Stimulated activated CD8-positive, alpha-beta memory T cell treated with anti-CD3 and anti-CD28 coated beads, Interleukin-12 subunit alpha, Interleukin-12 subunit beta, amount 100 ng/mL, for 24 hours (primary cell): ENCODE results near the gene KPRP.

Experiments
- DNase-seq: peaks from one replicate; pipeline ENCODE4 v3.0.0-alpha.2; 2020; ENCODE audit errors: extremely low read depth

The KPRP gene

GRCh38 chr1:152757747-152758146 is at the start of gene KPRP:
Gene KPRP, plus strand, starts transcription at chr1:152758025. Its CDS starts 1,564 bp downstream, at chr1:152759589.
- DNase-seq = no peak

- no peak for DNase-seq
These were observed 39.6 kb upstream of the KPRP start for GRCh38 chr1:152718238-152718637.

- no peak for DNase-seq
These were observed 32.6 kb upstream of the KPRP start for GRCh38 chr1:152725261-152725660.

- no peak for DNase-seq
These were observed 28.8 kb upstream of the KPRP start for GRCh38 chr1:152728986-152729385.

GRCh38 chr1:152735648-152736047 is 22.2 kb upstream of the KPRP start:
- no peak for DNase-seq

- no peak for DNase-seq
These were observed 19.8 kb upstream of the KPRP start for GRCh38 chr1:152737997-152738396.

GRCh38 chr1:152739841-152740240 is 18.0 kb upstream of the KPRP start:
- no peak for DNase-seq

- DNase-seq = no peak
These were observed 16.2 kb upstream of the KPRP start for GRCh38 chr1:152741656-152742055.

- no peak for DNase-seq
These were observed 14.3 kb upstream of the KPRP start for GRCh38 chr1:152743371-152744145.

- DNase-seq = no peak
These were observed 12.5 kb upstream of the KPRP start for GRCh38 chr1:152745289-152745704.

- no peak for DNase-seq
These were observed 11.9 kb upstream of the KPRP start for GRCh38 chr1:152745765-152746444.

GRCh38 chr1:152747831-152748230 is 10.0 kb upstream of the KPRP start:
- no peak for DNase-seq

GRCh38 chr1:152752225-152752624 is 5.6 kb upstream of the KPRP start:
- DNase-seq = no peak

- DNase-seq = no peak
These were observed 4.2 kb upstream of the KPRP start for GRCh38 chr1:152753586-152753985.

GRCh38 chr1:152756872-152757271 is 953 bp upstream of the KPRP start:
- DNase-seq = no peak

- no peak for DNase-seq
These were observed 811 bp downstream of the KPRP start for GRCh38 chr1:152758636-152759035.

- no peak for DNase-seq
These were observed 1.8 kb downstream of the KPRP start for GRCh38 chr1:152759453-152760173.

- no peak for DNase-seq
These were observed 2.8 kb downstream of the KPRP start for GRCh38 chr1:152760551-152761190.

- DNase-seq = no peak
These were observed 3.9 kb downstream of the KPRP start for GRCh38 chr1:152761609-152762213.

GRCh38 chr1:152768847-152769533 is 11.2 kb downstream of the KPRP start:
- no peak for DNase-seq

- no peak for DNase-seq
These were observed 12.6 kb downstream of the KPRP start for GRCh38 chr1:152770411-152770810.
